ENCODE measurements around the gene HSD3B7.
A peak's percentile ranks its signal among the peaks of the same experiment; 100 is the strongest.

Gene HSD3B7

GRCh38 chr16:31031276-31031675 lies 46.3 kb downstream of the HSD3B7 start:
- no peak for DNase-seq

DNA sequence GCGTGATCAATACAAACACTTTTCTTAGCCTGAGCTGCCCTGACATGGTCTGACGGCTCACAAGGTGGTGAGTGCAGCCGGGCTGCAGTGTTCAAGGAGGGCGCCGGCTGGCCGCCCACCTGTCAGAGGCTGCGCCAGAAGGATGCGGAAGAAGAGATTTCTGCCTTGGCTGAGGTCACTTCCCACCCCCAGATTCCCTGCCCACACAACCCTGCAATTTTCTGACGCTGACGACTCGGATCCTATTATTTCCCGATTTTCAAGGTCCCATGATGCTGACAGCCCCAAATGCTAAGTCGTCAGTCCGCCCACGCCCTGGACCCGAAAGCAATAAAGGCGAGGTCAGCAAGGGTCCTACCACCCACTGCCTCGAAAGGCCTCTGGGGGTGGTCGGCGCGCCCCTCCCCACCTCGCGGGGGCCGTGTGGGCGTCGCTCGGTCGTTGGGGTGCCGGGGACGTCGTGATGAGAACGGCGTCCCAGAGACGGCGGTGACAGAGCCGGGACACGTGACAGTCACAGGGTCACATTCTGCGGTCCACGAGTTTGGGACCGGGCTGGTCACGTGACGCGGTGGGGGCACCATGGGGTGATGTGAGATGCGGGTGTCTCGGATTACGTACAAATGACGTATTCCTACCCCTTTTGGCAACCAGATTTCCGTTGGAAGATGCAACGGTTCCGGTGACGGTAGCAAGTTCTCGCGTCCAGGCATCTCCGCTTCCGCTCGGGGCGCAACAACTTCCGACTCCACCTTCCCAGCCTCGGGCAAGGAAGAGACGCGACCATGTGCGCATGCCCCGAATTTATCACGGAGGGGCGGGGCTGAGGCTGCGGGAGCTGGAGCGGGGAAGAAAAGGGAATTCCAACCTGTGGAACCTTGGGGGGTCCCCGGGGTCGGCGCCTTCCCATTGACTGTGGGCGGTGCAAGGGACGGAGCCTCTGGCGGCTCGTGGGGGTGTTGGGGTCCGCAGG lies 48.0 kb downstream of the HSD3B7 start, which contains the start of gene STX4:
Gene STX4 (plus strand): TSS at position 823 of the 973 bp plus-strand sequence. CDS start 248 bp downstream, outside the sequence.
- peak; percentile 98 for DNase-seq

DNA sequence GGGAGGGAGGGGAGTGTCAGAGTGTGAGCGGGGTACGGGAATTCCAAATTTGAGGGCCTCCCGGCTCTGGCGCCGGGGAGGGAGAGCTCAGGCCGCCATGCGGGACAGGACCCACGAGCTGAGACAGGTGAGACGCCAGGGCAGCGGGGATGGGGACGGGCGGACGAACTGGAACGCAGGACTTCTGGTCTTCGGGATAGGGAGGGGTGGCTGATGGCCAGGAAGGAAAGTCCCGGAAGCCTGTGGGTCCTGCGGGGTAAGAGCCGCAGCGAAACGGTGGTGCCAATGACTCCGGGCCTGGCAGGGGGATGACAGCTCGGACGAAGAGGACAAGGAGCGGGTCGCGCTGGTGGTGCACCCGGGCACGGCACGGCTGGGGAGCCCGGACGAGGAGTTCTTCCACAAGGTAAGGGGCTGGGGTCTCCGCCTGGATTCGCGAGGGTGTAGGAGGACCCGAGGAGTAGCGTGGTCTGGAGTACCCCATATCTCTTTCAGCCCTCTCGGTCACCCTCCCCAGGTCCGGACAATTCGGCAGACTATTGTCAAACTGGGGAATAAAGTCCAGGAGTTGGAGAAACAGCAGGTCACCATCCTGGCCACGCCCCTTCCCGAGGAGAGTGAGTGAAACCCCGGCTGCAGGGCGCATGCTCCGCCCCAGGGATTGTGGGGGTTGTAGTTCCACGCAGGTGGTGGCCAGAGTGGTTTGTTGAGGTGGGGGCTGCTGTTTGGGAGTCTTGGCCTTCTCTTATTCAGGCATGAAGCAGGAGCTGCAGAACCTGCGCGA lies 48.9 kb downstream of the HSD3B7 start:
- peak; percentile 72 to 79 for DNase-seq

DNA sequence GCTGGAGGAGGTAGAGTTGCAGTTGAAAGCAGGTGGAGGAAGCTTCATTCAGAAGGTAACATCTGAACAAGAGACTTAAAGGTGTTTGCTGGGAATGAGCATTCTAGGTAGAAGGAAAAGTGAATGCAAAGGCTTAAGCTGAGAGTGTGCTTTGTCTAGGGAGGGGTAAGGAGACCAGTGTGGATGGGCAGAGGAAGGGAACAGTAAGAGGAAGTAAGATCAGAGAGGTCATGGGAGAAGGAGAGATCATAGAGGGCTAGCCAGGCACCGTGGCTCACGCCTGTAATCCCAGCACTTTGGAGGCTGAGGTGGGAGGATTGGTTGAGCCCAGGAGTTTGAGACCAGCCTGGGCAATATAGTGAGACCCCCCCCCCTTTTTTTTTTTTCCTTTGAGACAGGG lies 51.7 kb downstream of the HSD3B7 start:
- peak in 1 of 2 experiments; percentile 17 for DNase-seq
